GM21423 (cell line): ENCODE measurements around the gene GMPPA.

Experiments used
- ATAC-seq: cut with Tn5 transposase; IDR thresholded peaks from one replicate; pipeline ENCODE4 v1.9.1; 2021; ENCODE audit warnings: mild to moderate bottlenecking, moderate library complexity; ENCODE audit not compliant: unreplicated experiment

Gene GMPPA

GRCh38 chr2:219537657-219538488 lies 39.2 kb downstream of the GMPPA start:
- no peak for ATAC-seq

DNA sequence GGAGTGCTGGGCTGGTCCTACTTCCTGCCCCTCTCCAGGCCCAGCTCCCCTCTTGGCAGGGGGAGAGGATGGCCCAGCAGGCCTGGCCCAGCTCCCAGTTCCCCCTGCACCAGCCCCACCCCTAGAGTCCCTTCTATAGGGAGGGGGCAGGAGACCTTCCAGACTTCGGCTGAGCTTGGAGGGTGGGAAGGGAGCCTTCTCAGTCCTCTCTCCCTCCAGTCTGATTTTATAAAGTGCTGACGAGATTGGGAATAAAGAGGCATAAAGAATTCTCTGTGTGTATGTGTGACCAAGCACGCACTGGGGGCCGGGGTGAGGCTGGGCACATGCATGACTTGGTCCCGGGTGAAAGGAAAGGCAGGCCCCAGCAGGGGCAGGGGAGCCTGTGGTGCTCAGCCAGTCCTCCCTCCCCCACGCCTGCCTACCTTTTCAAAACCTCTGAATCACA lies 39.8 kb downstream of the GMPPA start:
- no peak for ATAC-seq

DNA sequence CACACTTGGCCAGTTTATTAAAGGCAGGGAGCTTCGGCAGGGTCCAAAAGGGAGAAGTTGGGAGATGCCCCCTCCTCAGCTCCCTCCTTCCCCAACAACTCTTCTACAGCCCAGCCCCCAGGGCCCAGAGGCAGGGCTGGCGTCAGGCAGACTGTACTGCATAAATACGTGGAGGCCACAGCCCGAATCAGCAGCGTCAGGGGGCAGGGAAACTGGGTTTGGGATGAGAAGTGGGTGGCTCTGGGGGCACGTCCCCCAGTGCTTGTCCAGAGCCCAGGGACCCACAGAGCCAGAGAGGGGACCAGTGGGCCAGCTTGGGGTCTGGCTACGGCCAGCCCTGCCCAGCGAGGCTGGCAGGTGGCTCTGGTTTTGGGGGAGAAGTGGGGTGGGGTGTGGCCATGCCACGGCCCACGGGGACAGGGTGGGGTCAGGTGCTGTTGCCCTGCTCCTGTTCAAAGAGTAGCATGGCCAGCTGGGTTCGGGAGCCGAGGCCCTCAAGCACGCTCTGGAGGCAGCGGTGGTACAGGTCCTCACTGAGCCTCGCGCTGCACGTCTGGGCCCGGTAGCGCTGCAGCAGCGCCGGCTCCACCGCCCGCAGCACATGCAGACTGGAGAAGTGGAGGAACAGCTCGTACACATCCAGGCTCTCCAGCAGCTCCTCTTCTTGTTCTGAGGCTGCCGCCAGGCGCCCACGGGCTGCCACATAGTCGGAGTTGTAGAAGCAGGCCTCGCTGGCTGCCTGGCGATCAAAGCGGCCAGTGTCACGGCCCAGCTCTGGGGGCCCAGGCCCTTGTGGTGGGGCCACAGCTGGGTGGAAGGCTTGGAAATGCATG lies 40.5 kb downstream of the GMPPA start:
- ATAC-seq: no peak

DNA sequence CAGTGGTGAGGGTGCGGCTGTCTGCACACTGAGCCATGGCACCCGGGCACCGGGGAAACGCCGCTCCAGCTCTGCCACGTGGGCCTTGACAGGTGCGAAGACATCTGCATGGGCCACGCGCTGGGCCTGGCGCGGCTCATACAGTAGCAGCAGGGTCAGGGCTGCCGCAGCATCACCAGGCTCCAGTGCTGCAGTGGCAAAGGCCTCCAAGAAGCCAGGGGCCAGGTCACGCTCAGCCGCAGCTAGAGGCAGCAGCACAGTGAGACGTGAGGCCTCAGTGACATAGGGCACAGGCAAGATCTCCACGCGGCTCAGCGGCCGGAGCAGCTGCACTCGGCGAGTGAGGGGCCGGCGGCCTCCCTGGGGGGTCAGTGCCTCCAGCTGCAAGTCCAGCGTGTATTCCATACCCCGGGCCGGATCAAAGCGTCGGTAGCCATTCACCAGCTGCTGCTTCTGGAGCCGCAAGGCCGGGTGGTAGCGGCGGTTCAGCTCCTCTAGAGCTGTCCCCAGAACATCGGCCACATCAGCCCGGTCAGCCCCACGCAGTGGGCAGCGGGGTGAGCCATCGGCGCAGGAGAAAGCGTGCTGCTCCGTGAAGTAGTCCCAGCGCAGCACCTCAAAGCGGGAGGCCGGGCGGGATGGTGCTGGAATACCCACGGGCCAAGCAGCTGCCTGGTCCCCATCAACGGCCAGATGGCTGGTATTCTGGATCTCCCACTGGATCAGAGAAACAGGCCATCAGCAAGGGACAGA lies 41.4 kb downstream of the GMPPA start:
- no peak for ATAC-seq

DNA sequence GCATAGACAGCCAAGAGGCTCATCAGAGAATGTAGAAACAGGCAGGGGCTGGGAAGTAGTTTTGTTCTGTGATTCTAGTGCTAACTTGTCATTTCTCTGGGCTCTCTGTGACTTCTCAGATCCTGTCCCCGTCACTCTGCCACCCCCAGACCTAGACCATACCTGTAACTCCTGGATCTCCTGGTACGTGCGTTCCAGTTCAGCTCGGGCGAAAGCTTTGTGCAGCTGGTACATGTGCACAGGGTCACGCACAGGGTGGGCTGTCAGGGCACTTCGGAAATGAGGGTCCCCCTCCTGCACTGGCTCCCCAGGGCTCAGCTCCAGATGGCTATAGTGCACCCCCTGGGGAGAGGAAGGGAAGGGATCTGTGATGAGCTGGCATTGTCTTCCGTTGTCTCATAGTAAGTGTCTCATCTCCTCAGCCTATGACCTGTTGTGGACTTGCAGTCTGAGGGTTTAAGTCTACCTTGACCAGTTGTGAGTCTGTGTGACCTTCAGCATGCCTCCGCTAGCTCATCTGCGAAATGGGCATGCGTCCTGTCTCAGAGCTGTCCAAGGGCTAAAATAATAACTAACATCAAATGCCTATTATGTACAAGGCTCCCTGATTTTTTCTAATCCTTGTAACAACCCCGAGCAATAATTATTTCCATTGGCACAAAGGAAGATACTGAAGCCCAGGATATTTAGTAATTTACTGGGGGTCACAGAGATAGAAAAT lies 42.3 kb downstream of the GMPPA start:
- ATAC-seq: no peak

DNA sequence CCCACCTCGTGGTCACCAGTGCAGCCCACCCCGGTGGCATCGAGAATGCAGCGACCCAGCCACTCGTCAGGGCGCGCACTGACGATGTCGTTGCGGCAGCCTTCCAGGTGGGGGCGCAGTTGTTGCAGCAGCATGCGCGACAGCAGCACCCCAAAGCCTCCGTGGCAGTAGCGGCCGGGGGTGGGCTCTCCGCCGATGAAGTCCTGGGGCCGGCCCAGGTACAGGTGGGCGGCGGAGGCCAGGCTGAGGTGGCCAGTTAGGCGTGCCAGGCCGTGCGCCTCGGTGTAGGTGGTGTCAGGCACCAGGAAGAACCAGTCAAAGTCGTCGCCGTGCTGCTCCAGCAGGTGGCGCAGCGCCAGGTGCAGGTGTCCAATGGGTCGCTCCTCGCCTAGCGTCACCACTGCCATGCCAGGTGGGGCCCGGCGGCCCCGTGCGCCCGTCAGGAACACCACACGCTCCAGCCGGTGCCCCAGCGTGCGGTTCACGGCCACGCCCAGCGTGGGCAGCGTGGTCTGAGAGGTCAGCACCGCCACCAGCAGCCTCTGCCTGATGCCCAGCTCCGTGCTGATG lies 43.0 kb downstream of the GMPPA start:
- peak; percentile 42 for ATAC-seq

DNA sequence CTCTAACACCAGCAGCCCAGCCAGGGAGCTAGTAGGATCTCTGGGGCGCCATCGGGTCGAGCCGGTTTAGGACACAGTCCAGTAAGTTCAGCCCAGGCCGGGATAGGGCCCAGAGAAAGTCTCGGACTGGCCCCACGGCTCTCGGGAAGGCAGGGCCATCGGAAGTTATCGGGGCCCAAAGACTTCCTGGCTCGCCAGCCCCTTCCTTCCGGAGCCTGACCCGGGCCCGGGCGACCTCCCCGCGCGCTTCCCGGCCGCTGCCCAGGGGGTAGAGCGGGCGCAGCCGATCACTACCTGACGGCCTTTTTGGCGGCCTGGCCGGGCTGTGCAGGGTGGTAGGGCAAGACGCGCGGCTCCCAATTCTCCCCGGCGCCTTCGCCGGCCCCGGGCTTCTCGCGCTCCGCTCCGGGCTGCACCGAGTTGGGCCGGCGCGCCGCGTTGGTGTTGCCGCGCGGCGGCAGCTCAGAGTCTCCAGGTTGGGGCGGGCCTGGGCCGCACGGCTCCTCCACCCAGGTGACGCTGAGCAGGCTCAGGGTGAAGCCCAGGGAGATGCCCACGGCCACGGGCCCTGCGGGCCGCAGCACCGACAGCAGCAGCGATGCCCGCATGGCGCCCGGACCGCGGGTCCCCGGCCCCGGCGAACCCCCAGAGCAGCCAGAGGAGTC lies 44.4 kb downstream of the GMPPA start:
- ATAC-seq: peak; percentile 34

DNA sequence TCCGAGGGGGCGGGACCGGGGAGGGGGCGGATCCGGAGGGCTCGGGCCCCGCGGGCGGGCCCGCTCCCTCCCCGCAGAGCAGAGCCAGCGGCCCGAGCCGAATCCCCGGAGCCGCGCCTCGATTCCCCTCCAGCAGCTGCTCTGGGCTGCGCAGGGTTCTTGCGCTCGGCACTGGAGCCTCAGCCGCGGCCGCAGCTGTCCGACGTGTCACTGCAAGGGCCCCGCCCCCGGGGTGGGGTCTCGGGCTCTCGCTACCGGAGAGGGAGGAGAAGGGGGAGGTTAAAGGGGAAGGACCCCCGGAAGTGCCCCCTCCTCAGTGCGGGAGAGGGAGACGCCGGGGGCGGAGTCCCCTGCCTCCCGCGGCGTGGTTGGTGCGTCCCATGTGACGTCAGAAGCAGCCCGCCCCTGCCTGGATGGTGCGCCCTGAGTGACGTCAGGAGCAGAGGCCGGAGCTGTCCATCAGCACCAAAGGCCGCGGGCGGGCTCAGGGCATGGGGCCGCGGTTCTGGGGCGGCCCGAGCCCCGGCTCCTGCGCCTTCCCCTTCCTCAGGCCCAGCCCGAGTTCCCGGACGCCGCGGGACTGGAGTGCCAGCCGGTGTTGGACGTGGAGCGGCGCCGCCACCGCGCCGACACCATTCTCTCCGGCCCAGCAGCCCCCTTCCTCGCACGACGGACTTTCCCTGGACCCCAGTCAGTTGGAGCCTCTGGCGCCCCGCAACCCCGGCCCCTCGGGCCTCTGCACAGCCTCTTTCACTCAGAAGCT lies 45.1 kb downstream of the GMPPA start, which contains the start of the genes CHPF and TMEM198:
Gene CHPF, minus strand, starts transcription at position 214 of the 763 bp plus-strand sequence. CDS start 271 bp downstream, outside the sequence.
Gene TMEM198, plus strand, starts transcription at position 433 of the 763 bp plus-strand sequence. CDS start 700 bp downstream, outside the sequence.
- ATAC-seq: peak; percentile 74

DNA sequence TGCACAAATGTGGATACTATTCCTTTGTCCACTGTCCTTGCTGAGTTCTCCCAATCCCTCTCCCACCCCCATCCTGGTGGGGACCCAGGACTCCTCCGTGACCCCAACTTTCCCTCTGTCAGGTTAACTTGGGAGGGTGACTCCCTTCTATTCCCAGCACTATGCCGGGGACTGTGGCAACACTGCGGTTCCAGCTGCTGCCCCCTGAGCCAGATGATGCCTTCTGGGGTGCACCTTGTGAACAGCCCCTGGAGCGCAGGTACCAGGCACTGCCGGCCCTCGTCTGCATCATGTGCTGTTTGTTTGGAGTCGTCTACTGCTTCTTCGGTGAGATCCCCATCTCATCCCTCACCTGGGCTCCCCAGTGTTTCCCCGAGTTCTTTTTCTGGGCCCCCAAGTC lies 45.9 kb downstream of the GMPPA start:
- no peak for ATAC-seq

DNA sequence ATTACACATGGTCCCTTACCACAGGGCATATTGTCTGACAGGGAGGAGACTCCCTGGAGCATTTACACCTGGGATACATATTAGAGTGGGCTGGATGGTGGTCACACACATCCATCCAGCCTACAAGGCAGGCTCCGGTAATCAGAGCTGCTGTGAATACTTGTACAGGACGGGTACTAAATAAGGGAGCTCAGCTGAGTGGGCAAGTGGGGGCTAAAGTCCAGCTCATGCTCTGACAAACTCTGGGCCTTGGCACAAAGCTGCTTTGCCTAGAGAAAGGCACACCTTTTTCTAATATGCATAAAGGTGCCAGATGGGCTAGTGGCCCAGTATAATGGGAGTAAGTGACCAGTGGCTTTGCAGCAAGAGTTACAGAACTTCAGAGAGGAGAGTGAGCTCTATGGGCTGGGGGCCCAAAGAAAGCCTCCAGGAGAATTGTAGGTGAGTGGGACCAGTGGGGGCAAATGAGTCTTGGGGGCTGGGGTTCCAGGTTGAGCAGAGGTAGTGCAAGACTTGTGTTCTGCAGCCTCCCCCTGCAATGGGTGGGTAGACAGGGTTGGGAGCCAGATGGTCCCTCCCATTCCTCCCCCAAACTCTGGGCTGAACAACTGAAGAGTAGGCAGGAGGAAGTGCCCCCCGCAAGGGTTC lies 46.7 kb downstream of the GMPPA start:
- ATAC-seq: no peak

DNA sequence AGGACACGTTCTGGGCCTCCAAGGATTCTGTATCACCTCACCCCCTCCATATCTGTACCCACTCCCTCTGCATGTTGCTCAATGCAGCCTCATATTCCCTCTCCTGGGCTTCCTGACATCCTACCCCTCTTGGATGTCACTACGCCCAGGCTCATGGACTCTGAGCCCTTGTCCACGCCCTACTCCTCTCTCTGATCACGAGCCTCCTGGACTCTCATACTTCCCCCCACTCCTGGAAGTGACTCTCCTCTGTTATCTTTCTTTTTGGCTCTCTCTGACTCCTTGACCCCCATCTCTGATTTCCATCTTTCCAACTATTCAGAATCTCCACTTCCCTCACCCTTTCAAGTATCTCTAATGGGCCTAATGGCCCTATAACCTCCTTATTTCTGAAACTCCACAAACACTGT lies 47.3 kb downstream of the GMPPA start:
- ATAC-seq: no peak

- ATAC-seq: no peak
These were observed 48.9 kb downstream of the GMPPA start for GRCh38 chr2:219547621-219548020.

DNA sequence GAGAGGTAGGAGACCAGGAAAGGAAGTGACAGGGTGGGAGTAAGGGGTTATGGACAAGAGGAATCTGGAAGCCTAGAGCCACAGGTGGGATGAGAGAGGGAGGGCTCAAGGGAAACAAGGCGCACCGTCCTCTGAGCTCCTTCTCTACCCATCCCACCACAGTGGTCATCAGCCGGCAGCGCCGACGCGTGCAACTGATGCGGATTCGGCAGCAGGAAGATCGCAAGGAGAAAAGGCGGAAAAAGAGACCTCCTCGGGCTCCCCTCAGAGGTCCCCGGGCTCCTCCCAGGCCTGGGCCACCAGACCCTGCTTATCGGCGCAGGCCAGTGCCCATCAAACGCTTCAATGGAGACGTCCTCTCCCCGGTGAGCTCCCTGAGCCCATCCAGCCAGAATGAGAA lies 50.3 kb downstream of the GMPPA start:
- no peak for ATAC-seq

DNA sequence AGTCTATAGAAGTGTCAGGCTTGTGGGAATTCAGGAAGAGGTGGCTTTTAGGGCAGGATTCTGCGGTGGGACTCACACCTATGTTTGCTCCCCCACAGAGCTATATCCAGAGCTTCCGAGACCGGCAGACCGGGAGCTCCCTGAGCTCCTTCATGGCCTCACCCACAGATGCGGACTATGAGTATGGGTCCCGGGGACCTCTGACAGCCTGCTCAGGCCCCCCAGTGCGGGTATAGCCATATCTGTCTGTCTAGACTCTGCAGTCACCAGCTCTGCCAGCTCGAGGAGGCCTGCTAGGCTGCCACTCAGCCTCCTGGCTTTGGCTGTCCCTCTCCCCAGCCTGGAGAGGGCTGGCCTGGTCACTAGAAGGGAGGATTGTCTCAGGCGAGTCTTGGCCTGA lies 50.9 kb downstream of the GMPPA start:
- ATAC-seq: no peak

DNA sequence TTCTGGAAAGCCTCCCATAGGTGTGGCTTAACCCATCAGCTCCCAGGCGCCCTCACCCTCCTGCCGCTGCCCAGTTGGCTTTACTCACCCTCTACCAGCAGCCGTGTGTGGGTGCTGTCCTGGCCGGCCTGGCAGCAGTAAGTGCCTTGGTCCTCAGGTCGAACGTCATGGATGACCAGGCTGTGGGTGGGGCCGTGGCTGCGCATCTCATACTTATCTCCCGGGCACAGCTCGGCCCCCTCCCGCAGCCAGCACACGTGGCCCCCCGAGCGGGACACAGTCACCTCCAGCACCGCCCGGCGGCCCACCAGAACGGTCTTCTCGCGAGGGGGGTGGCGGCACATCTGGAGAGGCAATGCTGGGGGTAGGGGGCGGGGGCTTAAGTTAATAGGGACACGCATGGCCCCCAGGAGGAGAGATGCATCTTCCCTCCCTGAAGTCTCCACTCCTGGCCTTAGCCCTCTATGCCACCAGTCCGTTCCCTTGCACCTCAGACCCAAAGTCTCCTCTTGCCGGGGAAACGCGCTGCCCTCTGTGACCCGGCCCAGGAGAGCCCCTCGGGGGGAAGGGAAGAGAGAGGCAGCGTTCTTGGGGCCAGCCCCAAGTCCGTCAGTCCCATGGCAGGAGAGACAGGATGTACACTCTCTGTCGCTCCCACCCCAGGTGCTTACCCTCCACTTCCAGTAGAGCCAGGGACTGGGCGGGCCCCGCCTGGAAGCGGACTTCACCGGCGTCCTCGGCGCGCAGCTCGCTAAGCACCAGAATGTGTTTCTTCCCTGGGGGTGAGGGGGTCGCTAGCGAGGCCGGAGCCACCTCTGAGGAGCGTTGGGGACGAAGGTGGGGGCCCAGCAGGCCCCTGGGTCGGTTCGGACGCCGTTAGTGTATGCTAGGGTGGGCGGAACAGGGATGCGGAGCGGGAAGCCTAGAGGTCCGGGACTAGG lies 53.0 kb downstream of the GMPPA start:
- ATAC-seq: peak; percentile 22

GRCh38 chr2:219552382-219553167 lies 53.9 kb downstream of the GMPPA start:
- peak; percentile 89 for ATAC-seq

DNA sequence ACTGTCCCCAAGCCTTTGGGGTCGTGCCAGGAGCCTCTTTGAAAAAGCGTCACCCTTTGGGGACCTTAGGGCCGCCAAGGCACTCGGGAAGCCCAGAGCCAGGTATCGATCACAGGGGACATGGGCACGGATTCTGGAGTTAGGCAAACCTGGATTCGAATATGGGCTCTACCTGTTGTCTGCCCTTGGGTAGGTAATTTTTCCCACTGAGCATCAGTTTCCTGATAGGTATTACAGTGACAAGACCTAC lies 54.4 kb downstream of the GMPPA start:
- no peak for ATAC-seq
